ENCODE results near the gene OXNAD1. TPM values are rescaled to one million over a fixed set of nuclear protein-coding genes. Genes with fewer than 3 reads are reported as not detected.

OXNAD1 gene
- total RNA-seq, 4 donors from 2014 or later = 8.0 to 17.2 (median 15.4) TPM

GRCh38 chr3:16240229-16241023 lies 24.6 kb upstream of the OXNAD1 start:
- no peaks in the 10 kb centered on the region for H3K36me3 ChIP-seq
- peak overlapping the region in 3 of 4 donors; percentile 51 to 68 (median 61) for H3K27ac ChIP-seq
- no peak overlapping the region for H3K4me3 ChIP-seq
- intact Hi-C loops (cut with DNase I) = loop anchor here (5.0 to 10.0 kb wide), 3 partner anchors 63 to 426 kb away; no protein-coding TSS in a partner anchor
- H3K4me1 ChIP-seq = peaks cover 0 to 32% (median 16%) of the 10 kb centered on the region in 3 donors
- TF ChIP-seq, protein P1, sequence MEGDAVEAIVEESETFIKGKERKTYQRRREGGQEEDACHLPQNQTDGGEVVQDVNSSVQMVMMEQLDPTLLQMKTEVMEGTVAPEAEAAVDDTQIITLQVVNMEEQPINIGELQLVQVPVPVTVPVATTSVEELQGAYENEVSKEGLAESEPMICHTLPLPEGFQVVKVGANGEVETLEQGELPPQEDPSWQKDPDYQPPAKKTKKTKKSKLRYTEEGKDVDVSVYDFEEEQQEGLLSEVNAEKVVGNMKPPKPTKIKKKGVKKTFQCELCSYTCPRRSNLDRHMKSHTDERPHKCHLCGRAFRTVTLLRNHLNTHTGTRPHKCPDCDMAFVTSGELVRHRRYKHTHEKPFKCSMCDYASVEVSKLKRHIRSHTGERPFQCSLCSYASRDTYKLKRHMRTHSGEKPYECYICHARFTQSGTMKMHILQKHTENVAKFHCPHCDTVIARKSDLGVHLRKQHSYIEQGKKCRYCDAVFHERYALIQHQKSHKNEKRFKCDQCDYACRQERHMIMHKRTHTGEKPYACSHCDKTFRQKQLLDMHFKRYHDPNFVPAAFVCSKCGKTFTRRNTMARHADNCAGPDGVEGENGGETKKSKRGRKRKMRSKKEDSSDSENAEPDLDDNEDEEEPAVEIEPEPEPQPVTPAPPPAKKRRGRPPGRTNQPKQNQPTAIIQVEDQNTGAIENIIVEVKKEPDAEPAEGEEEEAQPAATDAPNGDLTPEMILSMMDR (IDR thresholded peaks at IDR 0.05) = no peak
- TF ChIP-seq POLR2A (IDR thresholded peaks at IDR 0.05) = no peak
- H3K27me3 ChIP-seq = peaks cover 0 to 8% (median 0%) of the 10 kb centered on the region in 4 donors
- DNase-seq = no peak
- WGBS, 2 donors = 46 to 66% methylated on average over 6 of the region's 6 CpGs
- H3K9me3 ChIP-seq = no peaks in the 10 kb centered on the region

DNA sequence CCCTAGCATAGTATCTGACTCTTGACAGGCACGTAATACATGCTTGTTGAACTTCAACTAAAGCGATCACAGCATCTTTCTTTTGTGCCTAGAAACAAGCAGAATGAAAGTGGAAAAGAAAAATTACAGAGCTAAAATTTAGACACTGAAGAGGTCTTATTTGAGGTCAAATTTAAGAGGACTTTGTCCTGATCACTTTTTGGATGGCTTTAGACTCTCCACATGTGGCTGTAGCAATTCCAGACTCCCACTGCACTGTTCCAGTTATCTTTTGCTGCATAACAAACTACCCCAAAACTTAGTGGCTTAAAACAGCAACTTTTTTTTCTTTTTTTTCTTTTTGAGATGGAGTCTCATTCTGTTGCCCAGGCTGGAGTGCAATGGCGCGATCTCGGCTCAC lies 23.8 kb upstream of the OXNAD1 start:
- WGBS, 2 donors = 98 to 99% methylated on average over 5 of the region's 5 CpGs
- peak overlapping the region in 1 of 4 donors; percentile 61 for H3K27ac ChIP-seq
- no peaks in the 10 kb centered on the region for H3K36me3 ChIP-seq
- no peaks in the 10 kb centered on the region for H3K9me3 ChIP-seq
- intact Hi-C loops (cut with DNase I) = loop anchor here (5.0 to 10.0 kb wide), 3 partner anchors 64 to 426 kb away; no protein-coding TSS in a partner anchor
- peaks cover 0 to 5% (median 0%) of the 10 kb centered on the region in 4 donors for H3K27me3 ChIP-seq
- no peak for DNase-seq
- TF ChIP-seq POLR2A (IDR thresholded peaks at IDR 0.05) = no peak
- TF ChIP-seq, protein P1 (IDR thresholded peaks at IDR 0.05) = no peak
- peaks cover 0 to 32% (median 16%) of the 10 kb centered on the region in 3 donors for H3K4me1 ChIP-seq
- no peak overlapping the region for H3K4me3 ChIP-seq

DNA sequence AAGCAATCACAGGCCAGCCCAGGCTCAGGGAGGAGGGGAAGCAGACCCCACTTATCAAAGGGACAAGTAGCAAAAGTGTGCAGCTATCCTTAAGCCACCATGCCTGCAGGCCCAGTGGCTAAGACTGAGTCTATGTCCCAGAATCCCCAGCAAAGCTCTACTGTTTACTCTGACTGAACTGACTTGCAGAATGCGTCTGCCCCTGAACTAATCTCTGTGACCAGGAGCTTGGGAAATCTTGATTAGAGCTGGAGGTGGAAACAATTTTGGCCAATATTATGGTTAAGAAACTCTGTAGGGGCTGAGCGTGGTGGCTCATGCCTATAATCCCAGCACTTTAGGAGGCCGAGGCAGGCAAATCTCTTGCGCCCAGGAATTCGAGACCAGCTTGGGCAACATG lies 22.8 kb upstream of the OXNAD1 start:
- no peaks in the 10 kb centered on the region for H3K36me3 ChIP-seq
- WGBS, 2 donors = 91 to 97% methylated on average over 5 of the region's 5 CpGs
- no peak overlapping the region for H3K4me3 ChIP-seq
- H3K4me1 ChIP-seq = peaks cover 0 to 28% (median 17%) of the 10 kb centered on the region in 3 donors
- intact Hi-C loops (cut with DNase I) = loop anchor here (5.0 to 10.0 kb wide), 3 partner anchors 65 to 427 kb away; no protein-coding TSS in a partner anchor
- TF ChIP-seq, protein P1 (IDR thresholded peaks at IDR 0.05) = no peak
- TF ChIP-seq POLR2A (IDR thresholded peaks at IDR 0.05) = no peak
- peaks cover 0 to 5% (median 0%) of the 10 kb centered on the region in 4 donors for H3K27me3 ChIP-seq
- H3K27ac ChIP-seq = no peak overlapping the region
- no peak for DNase-seq
- H3K9me3 ChIP-seq = no peaks in the 10 kb centered on the region

- WGBS, 2 donors = 50 to 52% methylated on average over 2 to 9 of the region's 9 CpGs
- Histone ChIP-seq H3K4me3 (no peak overlapping the region), H3K4me1 (peaks cover 0 to 29% (median 21%) of the 10 kb centered on the region in 3 donors), H3K27me3 (peaks cover 0 to 9% (median 0%) of the 10 kb centered on the region in 4 donors), H3K36me3 (no peaks in the 10 kb centered on the region), H3K27ac (no peak overlapping the region), H3K9me3 (no peaks in the 10 kb centered on the region)
- intact Hi-C loops (cut with DNase I) = loop anchor here (5.0 to 10.0 kb wide), 3 partner anchors 67 to 429 kb away; no protein-coding TSS in a partner anchor
- TF ChIP-seq, protein P1 (IDR thresholded peaks at IDR 0.05) = no peak
- TF ChIP-seq POLR2A (IDR thresholded peaks at IDR 0.05) = no peak
- no peak for DNase-seq
These were observed 21.1 kb upstream of the OXNAD1 start for GRCh38 chr3:16243706-16244490.

Measured in esophagus squamous epithelium (tissue), 5 donors.